Measurements from ENCODE around the gene RBM15. TPM values are rescaled to one million over a fixed set of nuclear protein-coding genes. Genes with fewer than 3 reads are reported as not detected.

The RBM15 gene
- total RNA-seq, 1 donor: 38.0 TPM

DNA sequence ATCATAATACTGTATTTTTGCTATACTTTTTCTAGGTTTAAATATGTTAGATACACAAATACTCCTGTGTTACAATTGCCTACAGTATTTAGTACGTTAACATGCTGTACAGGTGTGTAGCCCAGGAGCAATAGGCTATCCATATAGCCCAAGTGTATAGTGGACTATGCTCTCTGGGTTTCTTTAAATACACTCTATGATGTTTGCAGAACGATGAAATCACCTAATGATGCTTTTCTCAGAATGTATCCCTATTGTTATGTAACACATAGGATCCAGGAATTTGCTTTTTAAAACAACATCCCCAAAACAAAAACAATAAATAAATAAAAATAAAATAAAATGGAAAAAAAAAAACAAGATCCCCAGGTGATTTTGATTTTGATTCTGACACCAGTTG lies 18.1 kb upstream of the RBM15 start:
- no peak for DNase-seq (ENCODE audit: insufficient read length, low spot score, missing footprints)
- H3K36me3 ChIP-seq (ENCODE audit: insufficient read depth, low read length): no peaks in the 10 kb centered on the region
- no peaks in the 10 kb centered on the region for H3K79me2 ChIP-seq (ENCODE audit: insufficient read depth, low read length)
- no peak overlapping the region for H3K4me3 ChIP-seq (ENCODE audit: insufficient read depth, low read length)
- no peak overlapping the region for H2AFZ ChIP-seq (ENCODE audit: low read length)
- H3K4me1 ChIP-seq (ENCODE audit: insufficient read depth, low read length): no peaks in the 10 kb centered on the region
- no peak overlapping the region for H3K4me2 ChIP-seq (ENCODE audit: insufficient read depth, low read length)
- no peaks in the 10 kb centered on the region for H4K20me1 ChIP-seq (ENCODE audit: insufficient read depth, low read length)
- peaks cover 5% of the 10 kb centered on the region for H3K27me3 ChIP-seq (ENCODE audit: insufficient read depth, low read length)
- no peaks in the 10 kb centered on the region for H3K9me3 ChIP-seq (ENCODE audit: low read depth, low read length)
- TF ChIP-seq, protein P1, sequence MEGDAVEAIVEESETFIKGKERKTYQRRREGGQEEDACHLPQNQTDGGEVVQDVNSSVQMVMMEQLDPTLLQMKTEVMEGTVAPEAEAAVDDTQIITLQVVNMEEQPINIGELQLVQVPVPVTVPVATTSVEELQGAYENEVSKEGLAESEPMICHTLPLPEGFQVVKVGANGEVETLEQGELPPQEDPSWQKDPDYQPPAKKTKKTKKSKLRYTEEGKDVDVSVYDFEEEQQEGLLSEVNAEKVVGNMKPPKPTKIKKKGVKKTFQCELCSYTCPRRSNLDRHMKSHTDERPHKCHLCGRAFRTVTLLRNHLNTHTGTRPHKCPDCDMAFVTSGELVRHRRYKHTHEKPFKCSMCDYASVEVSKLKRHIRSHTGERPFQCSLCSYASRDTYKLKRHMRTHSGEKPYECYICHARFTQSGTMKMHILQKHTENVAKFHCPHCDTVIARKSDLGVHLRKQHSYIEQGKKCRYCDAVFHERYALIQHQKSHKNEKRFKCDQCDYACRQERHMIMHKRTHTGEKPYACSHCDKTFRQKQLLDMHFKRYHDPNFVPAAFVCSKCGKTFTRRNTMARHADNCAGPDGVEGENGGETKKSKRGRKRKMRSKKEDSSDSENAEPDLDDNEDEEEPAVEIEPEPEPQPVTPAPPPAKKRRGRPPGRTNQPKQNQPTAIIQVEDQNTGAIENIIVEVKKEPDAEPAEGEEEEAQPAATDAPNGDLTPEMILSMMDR (IDR thresholded peaks at IDR 0.05; ENCODE audit: extremely low read depth, low read depth, low read length): no peak
- no peak overlapping the region for H3K27ac ChIP-seq (ENCODE audit: low read depth, low read length)

DNA sequence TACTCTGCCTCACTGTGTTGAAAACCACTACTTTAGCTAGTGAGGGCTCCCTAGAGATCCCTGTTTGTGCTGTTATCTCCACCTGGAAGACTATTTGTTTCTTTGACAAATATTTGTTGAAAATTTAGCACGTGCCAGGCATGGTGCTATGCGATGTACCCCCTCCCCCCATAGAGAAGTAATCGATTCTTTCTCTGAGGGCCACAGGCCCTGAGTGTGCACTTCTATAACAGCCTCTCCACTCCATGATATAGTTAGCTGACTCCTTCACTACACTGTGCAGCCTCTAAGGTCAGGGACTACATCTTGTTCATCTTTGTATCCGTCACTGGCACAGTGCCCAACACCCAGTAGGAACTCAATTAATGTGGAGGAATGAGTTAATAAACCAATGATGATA lies 17.3 kb upstream of the RBM15 start:
- Histone ChIP-seq H3K4me2 (ENCODE audit: insufficient read depth, low read length) (no peak overlapping the region), H3K27me3 (ENCODE audit: insufficient read depth, low read length) (peaks cover 5% of the 10 kb centered on the region), H3K4me3 (ENCODE audit: insufficient read depth, low read length) (no peak overlapping the region), H3K79me2 (ENCODE audit: insufficient read depth, low read length) (no peaks in the 10 kb centered on the region), H3K36me3 (ENCODE audit: insufficient read depth, low read length) (no peaks in the 10 kb centered on the region), H3K27ac (ENCODE audit: low read depth, low read length) (no peak overlapping the region), H3K4me1 (ENCODE audit: insufficient read depth, low read length) (no peaks in the 10 kb centered on the region), H3K9me3 (ENCODE audit: low read depth, low read length) (no peaks in the 10 kb centered on the region), H4K20me1 (ENCODE audit: insufficient read depth, low read length) (no peaks in the 10 kb centered on the region), H2AFZ (ENCODE audit: low read length) (no peak overlapping the region)
- TF ChIP-seq, protein P1 (IDR thresholded peaks at IDR 0.05; ENCODE audit: extremely low read depth, low read depth, low read length): no peak
- DNase-seq (ENCODE audit: insufficient read length, low spot score, missing footprints): no peak

DNA sequence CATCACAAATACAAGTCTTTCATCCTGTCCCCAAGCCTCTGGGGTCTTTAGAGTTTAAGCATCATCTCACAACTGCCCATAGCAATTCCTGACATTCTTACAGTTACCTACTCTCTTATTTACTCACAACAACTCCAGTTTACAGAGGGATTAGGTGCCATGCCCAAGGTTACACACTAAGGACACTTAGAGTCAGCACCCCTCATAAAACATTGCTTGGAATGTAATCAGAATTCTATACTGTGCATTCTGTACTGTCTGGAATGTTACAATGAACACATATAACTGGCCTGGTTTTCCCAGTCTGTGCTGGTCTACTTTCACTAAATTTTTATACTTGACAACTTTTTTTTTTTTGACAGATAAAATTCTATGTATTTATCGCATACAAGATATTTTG lies 14.5 kb upstream of the RBM15 start:
- Histone ChIP-seq H2AFZ (ENCODE audit: low read length) (no peak overlapping the region), H3K27me3 (ENCODE audit: insufficient read depth, low read length) (peaks cover 5% of the 10 kb centered on the region), H4K20me1 (ENCODE audit: insufficient read depth, low read length) (no peaks in the 10 kb centered on the region), H3K79me2 (ENCODE audit: insufficient read depth, low read length) (no peaks in the 10 kb centered on the region), H3K36me3 (ENCODE audit: insufficient read depth, low read length) (no peaks in the 10 kb centered on the region), H3K9me3 (ENCODE audit: low read depth, low read length) (no peaks in the 10 kb centered on the region), H3K4me2 (ENCODE audit: insufficient read depth, low read length) (no peak overlapping the region), H3K4me3 (ENCODE audit: insufficient read depth, low read length) (no peak overlapping the region), H3K27ac (ENCODE audit: low read depth, low read length) (no peak overlapping the region), H3K4me1 (ENCODE audit: insufficient read depth, low read length) (no peaks in the 10 kb centered on the region)
- TF ChIP-seq, protein P1 (IDR thresholded peaks at IDR 0.05; ENCODE audit: extremely low read depth, low read depth, low read length): no peak
- DNase-seq (ENCODE audit: insufficient read length, low spot score, missing footprints): no peak

DNA sequence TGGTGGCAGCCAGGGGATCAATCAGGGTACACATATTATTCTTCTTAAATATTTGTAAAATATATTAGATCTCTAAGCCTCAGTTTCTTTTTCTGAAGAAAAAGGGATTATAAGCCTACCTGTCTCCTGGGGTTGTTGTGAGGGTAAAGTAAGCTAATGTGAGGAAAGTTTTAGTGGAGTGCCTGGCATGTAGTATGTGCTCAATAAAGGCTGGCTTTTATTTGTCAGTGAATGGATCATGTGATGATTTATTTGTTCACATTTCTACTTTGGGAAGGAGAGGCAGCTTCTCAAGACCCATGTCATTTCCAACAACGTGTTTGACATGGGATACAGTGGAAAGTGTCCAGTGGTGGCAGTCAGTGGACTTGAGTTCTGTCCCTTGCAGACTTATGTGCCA lies 12.4 kb upstream of the RBM15 start:
- Histone ChIP-seq H4K20me1 (ENCODE audit: insufficient read depth, low read length) (no peaks in the 10 kb centered on the region), H3K27me3 (ENCODE audit: insufficient read depth, low read length) (peaks cover 3% of the 10 kb centered on the region), H3K79me2 (ENCODE audit: insufficient read depth, low read length) (no peaks in the 10 kb centered on the region), H3K27ac (ENCODE audit: low read depth, low read length) (no peak overlapping the region), H3K9me3 (ENCODE audit: low read depth, low read length) (no peaks in the 10 kb centered on the region), H3K4me1 (ENCODE audit: insufficient read depth, low read length) (no peaks in the 10 kb centered on the region), H2AFZ (ENCODE audit: low read length) (no peak overlapping the region), H3K36me3 (ENCODE audit: insufficient read depth, low read length) (no peaks in the 10 kb centered on the region), H3K4me2 (ENCODE audit: insufficient read depth, low read length) (no peak overlapping the region), H3K4me3 (ENCODE audit: insufficient read depth, low read length) (no peak overlapping the region)
- TF ChIP-seq, protein P1 (IDR thresholded peaks at IDR 0.05; ENCODE audit: extremely low read depth, low read depth, low read length): no peak
- no peak for DNase-seq (ENCODE audit: insufficient read length, low spot score, missing footprints)

Data from osteoblast (primary cell).